Embryonic facial prominence (tissue), 1 donor: ENCODE results near the gene MDM1.
A peak's percentile ranks its signal among the peaks of the same experiment; 100 is the strongest.

ENCODE experiments used
- DNase-seq: peaks from one replicate; pipeline ENCODE4 v3.0.0-alpha.2; 2016; ENCODE audit errors: extremely low spot score

MDM1 gene

GRCh38 chr12:68331869-68332727 is at the start of gene MDM1:
Gene MDM1, minus strand, starts transcription at chr12:68332362. Its CDS starts 117 bp downstream, at chr12:68332245.
- peak; percentile 95 for DNase-seq

GRCh38 chr12:68381476-68382219 is 49.5 kb upstream of the MDM1 start:
- DNase-seq: no peak

GRCh38 chr12:68378872-68379606 is 46.9 kb upstream of the MDM1 start:
- DNase-seq: no peak

- DNase-seq: no peak
Observed at GRCh38 chr12:68377881-68378280, 45.7 kb upstream of the MDM1 start.

GRCh38 chr12:68376901-68377300 is 44.7 kb upstream of the MDM1 start:
- no peak for DNase-seq

GRCh38 chr12:68375756-68376695 is 43.9 kb upstream of the MDM1 start:
- DNase-seq: no peak

GRCh38 chr12:68374307-68374982 is 42.3 kb upstream of the MDM1 start:
- DNase-seq: no peak

- no peak for DNase-seq
Observed at GRCh38 chr12:68370667-68371066, 38.5 kb upstream of the MDM1 start.

GRCh38 chr12:68370006-68370590 is 37.9 kb upstream of the MDM1 start:
- DNase-seq: no peak

GRCh38 chr12:68368327-68368726 is 36.2 kb upstream of the MDM1 start:
- DNase-seq: no peak

- no peak for DNase-seq
Observed at GRCh38 chr12:68367903-68368302, 35.7 kb upstream of the MDM1 start.

GRCh38 chr12:68367116-68367515 is 35.0 kb upstream of the MDM1 start:
- DNase-seq: no peak

GRCh38 chr12:68364893-68365725 is 32.9 kb upstream of the MDM1 start:
- peak; percentile 74 for DNase-seq

- DNase-seq: no peak
Observed at GRCh38 chr12:68364328-68364727, 32.2 kb upstream of the MDM1 start.

- DNase-seq: no peak
Observed at GRCh38 chr12:68361953-68362352, 29.8 kb upstream of the MDM1 start.

GRCh38 chr12:68359674-68360073 is 27.5 kb upstream of the MDM1 start:
- no peak for DNase-seq

- peak; percentile 31 for DNase-seq
Observed at GRCh38 chr12:68358532-68359485, 26.6 kb upstream of the MDM1 start.

GRCh38 chr12:68356986-68357385 is 24.8 kb upstream of the MDM1 start:
- no peak for DNase-seq
